Bronchial epithelial cell (primary cell): ENCODE measurements around the gene ENPP6. TPM values are rescaled to one million over a fixed set of nuclear protein-coding genes. Genes with fewer than 3 reads are reported as not detected.

Experiments used
- DNase-seq: peaks from one replicate; pipeline ENCODE4 v3.0.0-alpha.2; 2010; ENCODE audit warnings: low read depth
- FAIRE-seq: peaks from 2 replicates; lab custom pipeline; 2011; peaks lifted over from hg19 to GRCh38; lab: Jason Lieb, UNC
- H3K27me3 ChIP-seq: 2 replicates; pipeline ENCODE4 v1.5.1; 2011; ENCODE audit warnings: low read length; ENCODE audit not compliant: control insufficient read depth, insufficient read depth
- H3K36me3 ChIP-seq: 2 replicates; pipeline ENCODE4 v1.5.1; 2011; ENCODE audit warnings: low read length; ENCODE audit not compliant: control insufficient read depth, insufficient read depth
- H3K4me3 ChIP-seq: 2 replicates; pipeline ENCODE4 v1.5.1; 2011; ENCODE audit warnings: mild to moderate bottlenecking, low read depth, low read length, control low read depth
- total RNA-seq: library from RNA; depleted of rRNA; stranded (reverse); fragments of >200 nt; gene quantifications from 2 replicates; pipeline ENCODE4 v1.2.1, GENCODE V29; 2014
- TF ChIP-seq, protein P1 (sequence below): IDR thresholded peaks from 2 replicates; pipeline ENCODE4 v1.5.1; 2011; ENCODE audit warnings: mild to moderate bottlenecking, moderate library complexity, low read length, control low read depth, inconsistent platforms; ENCODE audit not compliant: insufficient read depth, severe bottlenecking

ENPP6 gene
- total RNA-seq, 1 donor from 2014 or later = not detected

DNA sequence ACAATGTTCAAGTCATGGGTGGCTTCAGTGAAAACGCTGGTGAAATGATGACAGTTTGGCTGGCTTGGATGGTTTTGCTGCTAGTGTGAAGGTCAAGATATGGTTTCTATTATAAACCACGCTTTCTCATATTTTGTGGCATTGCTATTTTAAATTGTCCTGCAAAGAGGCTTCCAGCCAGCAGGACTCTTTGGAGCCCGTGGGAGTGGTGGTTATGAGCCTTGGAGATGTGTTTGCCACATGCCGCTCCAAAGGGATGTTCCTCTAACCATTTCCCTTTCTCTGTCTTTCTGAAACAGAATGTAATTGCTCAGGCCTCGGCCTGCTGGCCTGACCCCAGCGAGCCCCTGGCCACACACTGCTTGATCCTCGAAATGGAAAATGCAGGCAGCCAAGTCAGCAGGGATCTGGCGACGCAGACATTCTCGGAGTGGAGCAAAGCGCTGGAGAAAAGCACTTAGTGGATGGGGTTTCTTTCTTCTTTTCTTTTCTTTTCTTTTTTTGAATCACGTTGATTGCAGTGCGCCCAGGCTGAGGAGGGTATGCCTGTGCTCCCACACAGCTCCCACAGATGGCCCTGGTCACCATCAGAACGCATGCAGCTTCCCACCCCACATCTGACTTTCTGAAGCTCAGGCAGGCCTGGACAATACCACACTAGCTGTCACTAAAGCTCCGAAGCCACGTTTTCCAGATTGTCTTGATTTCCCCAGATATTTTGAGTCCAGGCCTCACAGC, 114.0 kb downstream of the ENPP6 start:
- FAIRE-seq = no peak
- no peak overlapping the region for H3K4me3 ChIP-seq
- H3K27me3 ChIP-seq = no peaks in the 10 kb centered on the region
- TF ChIP-seq, protein P1, sequence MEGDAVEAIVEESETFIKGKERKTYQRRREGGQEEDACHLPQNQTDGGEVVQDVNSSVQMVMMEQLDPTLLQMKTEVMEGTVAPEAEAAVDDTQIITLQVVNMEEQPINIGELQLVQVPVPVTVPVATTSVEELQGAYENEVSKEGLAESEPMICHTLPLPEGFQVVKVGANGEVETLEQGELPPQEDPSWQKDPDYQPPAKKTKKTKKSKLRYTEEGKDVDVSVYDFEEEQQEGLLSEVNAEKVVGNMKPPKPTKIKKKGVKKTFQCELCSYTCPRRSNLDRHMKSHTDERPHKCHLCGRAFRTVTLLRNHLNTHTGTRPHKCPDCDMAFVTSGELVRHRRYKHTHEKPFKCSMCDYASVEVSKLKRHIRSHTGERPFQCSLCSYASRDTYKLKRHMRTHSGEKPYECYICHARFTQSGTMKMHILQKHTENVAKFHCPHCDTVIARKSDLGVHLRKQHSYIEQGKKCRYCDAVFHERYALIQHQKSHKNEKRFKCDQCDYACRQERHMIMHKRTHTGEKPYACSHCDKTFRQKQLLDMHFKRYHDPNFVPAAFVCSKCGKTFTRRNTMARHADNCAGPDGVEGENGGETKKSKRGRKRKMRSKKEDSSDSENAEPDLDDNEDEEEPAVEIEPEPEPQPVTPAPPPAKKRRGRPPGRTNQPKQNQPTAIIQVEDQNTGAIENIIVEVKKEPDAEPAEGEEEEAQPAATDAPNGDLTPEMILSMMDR = no peak
- DNase-seq = no peak
- no peaks in the 10 kb centered on the region for H3K36me3 ChIP-seq

DNA sequence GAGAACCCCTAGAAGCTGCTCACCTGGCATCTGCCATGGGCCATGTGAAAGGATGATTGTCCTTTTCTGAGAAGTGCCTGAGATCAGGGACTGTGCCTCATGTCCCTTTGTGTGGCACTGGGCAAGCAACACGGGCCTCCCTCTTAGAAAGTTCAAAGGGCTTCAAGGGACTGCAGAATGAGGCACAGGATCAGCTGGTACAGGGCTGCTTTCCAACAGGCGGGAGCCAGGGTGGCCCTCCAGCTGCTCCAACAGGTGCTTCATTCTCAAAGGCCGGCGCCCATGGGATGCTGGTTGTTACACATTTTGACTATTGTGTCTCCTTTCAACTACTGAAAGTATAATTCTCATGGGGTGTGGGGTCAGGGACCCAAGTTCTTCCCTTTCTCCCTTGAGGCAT, 114.7 kb downstream of the ENPP6 start:
- no peak for DNase-seq
- Histone ChIP-seq H3K4me3 (no peak overlapping the region), H3K36me3 (no peaks in the 10 kb centered on the region), H3K27me3 (no peaks in the 10 kb centered on the region)
- no peak for FAIRE-seq
- TF ChIP-seq, protein P1 = no peak

DNA sequence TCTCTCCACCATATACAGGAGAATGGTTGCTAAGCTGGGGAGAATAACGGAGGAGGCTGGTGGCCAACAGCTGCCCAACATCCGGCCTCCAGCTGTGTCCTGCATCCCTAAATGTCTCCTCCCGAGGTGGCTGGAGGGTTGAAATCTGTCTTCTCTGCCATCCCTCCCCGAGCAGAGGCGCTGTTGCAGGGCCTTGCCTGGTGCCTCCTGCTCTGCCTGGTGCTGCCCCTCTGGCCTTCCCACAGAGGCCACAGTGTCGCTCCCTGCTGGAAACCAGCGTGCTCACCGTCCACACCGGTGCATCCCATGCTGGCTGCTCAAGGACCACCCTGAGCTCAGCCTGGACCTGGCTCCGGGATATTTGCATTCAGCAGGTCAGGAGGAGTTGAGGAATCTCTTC, 115.2 kb downstream of the ENPP6 start:
- no peak overlapping the region for H3K4me3 ChIP-seq
- no peaks in the 10 kb centered on the region for H3K36me3 ChIP-seq
- no peaks in the 10 kb centered on the region for H3K27me3 ChIP-seq
- no peak for FAIRE-seq
- no peak for DNase-seq
- TF ChIP-seq, protein P1 = no peak

DNA sequence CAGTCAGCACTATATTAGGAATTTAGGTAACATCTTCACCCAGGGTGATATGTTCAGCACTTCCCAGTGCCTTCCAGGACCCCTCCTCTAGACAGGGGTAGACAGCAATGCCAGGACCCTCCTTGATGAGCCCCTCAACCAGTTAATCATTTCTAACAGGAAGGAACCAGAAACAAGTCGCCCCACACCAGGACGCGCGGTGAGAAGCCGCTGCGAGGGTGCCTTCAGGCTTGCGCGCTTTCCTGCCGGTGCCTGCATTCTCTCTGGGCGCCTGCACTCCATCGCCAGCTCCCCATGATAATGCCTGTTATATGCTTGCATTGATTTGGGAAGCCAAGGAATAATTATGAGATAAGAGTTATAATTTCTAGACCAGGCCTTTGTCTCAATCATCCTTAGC, 116.0 kb downstream of the ENPP6 start:
- Histone ChIP-seq H3K36me3 (no peaks in the 10 kb centered on the region), H3K4me3 (no peak overlapping the region), H3K27me3 (no peaks in the 10 kb centered on the region)
- no peak for FAIRE-seq
- no peak for DNase-seq
- TF ChIP-seq, protein P1 = no peak

DNA sequence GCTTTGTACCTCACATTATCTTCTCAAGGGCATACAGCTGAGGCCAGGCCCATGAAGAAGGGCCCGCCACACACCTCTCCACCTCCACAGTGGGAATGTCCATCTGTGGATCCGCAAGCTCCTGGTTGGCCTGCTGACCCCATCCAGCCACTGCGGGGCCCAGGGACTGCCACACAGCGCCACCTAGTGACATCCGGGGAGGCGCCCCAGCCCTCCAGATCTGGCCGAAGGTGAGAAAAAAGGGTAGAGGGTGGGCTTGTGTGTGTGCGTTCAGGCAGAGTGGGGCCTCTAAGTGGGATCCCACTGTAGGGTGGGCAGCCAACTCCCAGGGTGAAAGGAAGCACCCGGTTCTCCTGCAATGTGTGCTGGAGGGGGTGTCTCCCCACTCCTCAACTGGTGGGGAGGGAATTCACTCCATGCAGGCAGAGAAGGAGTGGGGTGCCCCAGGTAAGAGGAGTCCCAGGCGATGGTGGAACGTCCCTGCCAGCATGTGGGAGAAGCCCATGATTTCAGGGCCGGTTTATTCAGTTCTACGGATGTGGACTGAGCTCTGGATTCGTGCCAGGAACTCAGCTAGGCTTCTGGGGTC, 117.3 kb downstream of the ENPP6 start:
- FAIRE-seq (no peak), DNase-seq (peak; percentile 3)
- TF ChIP-seq, protein P1 = peak; percentile 80
- H3K27me3 ChIP-seq = no peaks in the 10 kb centered on the region
- no peaks in the 10 kb centered on the region for H3K36me3 ChIP-seq
- H3K4me3 ChIP-seq = no peak overlapping the region
